Thyroid gland (tissue), 4 donors: ENCODE results near the gene ISX.

ENCODE experiments used
- CTCF ChIP-seq, 6 experiments: fragments of 200-600 bp in 3 of 6; fragments of 450-650 bp in 3 of 6; sonication (generic) in 3 of 6; IDR thresholded peaks; one replicate each; pipeline ENCODE4 v1.5.1; 2016 to 2019; ENCODE audit warnings: antibody characterized with exemption in 6 of 6, mild to moderate bottlenecking in 2 of 6, inconsistent platforms in 1 of 6, moderate library complexity in 1 of 6
- POLR2A ChIP-seq, 2 donors: fragments of 450-650 bp; IDR thresholded peaks; one replicate each; pipeline ENCODE4 v1.6.1; 2017; ENCODE audit warnings: antibody characterized with exemption in 2 of 2, mild to moderate bottlenecking in 2 of 2, moderate library complexity in 1 of 2

GRCh38 chr22:35056486-35056885 lies 9.5 kb upstream of the ISX start:
- no peak for TF ChIP-seq CTCF (IDR thresholded peaks at IDR 0.05)
- TF ChIP-seq POLR2A (IDR thresholded peaks at IDR 0.05): no peak
